Neural crest cell (in vitro differentiated cells): ENCODE data around the gene HDAC8. TPM values are rescaled to one million over a fixed set of nuclear protein-coding genes. Genes with fewer than 3 reads are reported as not detected.
A peak's percentile ranks its signal among the peaks of the same experiment; 100 is the strongest.
"Not testable (repeated sequence)": the region's sequence is repeated elsewhere in the genome, so short reads cannot be mapped to it uniquely, and the experiment has no call there.

Source experiments
- DNase-seq: peaks from one replicate; pipeline ENCODE4 v3.0.0; 2021; ENCODE audit warnings: low read depth, mixed read lengths, low spot score
- H3K27ac Mint-ChIP-seq: one replicate; pipeline ENCODE4 v1.8.0; 2021; ENCODE audit warnings: mild to moderate bottlenecking, mixed read lengths; ENCODE audit not compliant: unreplicated experiment
- H3K27me3 Mint-ChIP-seq: 2 replicates; pipeline ENCODE4 v1.8.0; 2021; ENCODE audit warnings: low read depth, mild to moderate bottlenecking, mixed read lengths
- H3K36me3 Mint-ChIP-seq: 2 replicates; pipeline ENCODE4 v1.8.0; 2021; ENCODE audit warnings: low read depth, mild to moderate bottlenecking, mixed read lengths
- H3K4me1 Mint-ChIP-seq: 2 replicates; pipeline ENCODE4 v1.8.0; 2021; ENCODE audit warnings: mixed read lengths
- H3K4me3 Mint-ChIP-seq: one replicate; pipeline ENCODE4 v1.8.0; 2021; ENCODE audit warnings: mild to moderate bottlenecking, mixed read lengths
- H3K9me3 Mint-ChIP-seq: 2 replicates; pipeline ENCODE4 v1.8.0; 2021; ENCODE audit warnings: mixed read lengths
- total RNA-seq: library from RNA; stranded (reverse); gene quantifications from 2 replicates; pipeline ENCODE4 v1.2.1, GENCODE V29; 2021
- TF ChIP-seq, protein P1 (sequence below): fragments of 200-600 bp; sonication (generic); conservative IDR thresholded peaks from 2 replicates; pipeline ENCODE4 v1.5.0; 2021; ENCODE audit warnings: antibody characterized with exemption, mild to moderate bottlenecking

HDAC8 gene
- total RNA-seq, 1 donor from 2014 or later: 31.0 TPM

DNA sequence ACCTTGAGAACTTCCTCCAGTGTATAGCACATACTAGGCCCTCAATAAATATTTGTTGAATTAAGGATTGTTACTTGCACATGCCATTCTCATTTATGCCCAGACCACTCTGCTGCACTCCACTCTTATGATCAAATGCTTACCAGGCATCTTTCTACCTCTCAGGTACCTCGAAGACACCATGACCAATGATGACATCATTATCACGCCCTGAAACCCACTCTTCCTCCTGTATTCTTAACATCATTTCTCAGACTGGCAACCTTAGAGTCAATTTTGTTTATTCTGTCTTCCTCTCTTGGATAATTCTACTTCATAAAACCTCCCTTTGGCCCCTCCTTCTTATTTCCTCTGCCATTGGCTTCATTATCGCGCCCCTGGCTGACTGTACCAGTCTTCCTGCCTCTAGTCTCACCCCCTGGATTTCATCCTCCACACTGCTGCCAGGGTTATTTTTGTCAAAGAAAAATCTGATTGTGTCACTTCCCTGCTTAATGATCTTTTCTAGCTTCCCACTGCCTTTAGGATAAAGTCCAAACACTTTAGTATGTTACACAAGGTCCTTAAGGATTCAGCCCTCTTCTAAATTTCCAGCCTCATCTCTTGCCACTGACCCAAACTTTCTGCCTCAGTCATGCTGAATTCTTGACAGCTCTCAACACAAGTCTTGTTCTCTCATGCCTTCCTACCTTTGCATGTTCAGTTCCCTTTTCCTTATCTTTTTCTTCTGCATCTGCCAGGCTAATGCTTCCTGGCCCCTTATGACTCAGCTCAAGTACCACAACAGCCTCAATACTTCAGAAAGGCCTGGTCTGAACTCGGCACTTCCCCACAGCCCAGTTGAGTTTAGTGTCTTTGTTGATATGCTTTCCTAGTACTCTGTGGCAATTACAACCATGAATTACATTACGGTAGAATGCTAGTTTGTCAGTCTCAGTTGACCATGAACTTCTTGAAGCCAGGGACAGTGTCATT lies 45.8 kb downstream of the HDAC8 start:
- DNase-seq: no peak
- Mint-ChIP-seq H3K4me1 (no peaks in the 10 kb centered on the region), H3K36me3 (peaks cover 26% of the 10 kb centered on the region), H3K27me3 (no peaks in the 10 kb centered on the region), H3K4me3 (no peak overlapping the region), H3K27ac (no peak overlapping the region), H3K9me3 (peaks cover 30% of the 10 kb centered on the region)
- TF ChIP-seq, protein P1, sequence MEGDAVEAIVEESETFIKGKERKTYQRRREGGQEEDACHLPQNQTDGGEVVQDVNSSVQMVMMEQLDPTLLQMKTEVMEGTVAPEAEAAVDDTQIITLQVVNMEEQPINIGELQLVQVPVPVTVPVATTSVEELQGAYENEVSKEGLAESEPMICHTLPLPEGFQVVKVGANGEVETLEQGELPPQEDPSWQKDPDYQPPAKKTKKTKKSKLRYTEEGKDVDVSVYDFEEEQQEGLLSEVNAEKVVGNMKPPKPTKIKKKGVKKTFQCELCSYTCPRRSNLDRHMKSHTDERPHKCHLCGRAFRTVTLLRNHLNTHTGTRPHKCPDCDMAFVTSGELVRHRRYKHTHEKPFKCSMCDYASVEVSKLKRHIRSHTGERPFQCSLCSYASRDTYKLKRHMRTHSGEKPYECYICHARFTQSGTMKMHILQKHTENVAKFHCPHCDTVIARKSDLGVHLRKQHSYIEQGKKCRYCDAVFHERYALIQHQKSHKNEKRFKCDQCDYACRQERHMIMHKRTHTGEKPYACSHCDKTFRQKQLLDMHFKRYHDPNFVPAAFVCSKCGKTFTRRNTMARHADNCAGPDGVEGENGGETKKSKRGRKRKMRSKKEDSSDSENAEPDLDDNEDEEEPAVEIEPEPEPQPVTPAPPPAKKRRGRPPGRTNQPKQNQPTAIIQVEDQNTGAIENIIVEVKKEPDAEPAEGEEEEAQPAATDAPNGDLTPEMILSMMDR: no peak

DNA sequence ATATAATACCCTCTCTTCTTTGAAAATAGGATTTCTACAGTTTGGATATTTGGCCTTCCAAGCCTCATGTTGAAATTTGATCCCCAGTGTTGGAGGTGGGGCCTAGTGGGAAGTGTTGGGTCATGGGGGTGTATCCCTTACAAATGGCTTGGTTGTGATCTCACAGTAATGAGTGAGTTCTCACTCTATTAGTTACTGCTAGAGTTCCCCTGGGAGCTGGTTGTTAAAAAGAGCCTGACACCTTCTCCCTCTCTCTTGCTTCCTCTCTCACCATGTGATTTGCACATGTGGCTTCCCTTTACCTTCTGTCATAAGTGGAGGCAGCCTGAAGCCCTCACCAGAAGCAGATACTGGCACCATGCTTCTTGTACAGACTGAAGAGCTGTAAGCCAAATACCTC lies 73.9 kb downstream of the HDAC8 start:
- Mint-ChIP-seq H3K9me3 (peaks cover 23% of the 10 kb centered on the region), H3K4me1 (no peaks in the 10 kb centered on the region), H3K4me3 (no peak overlapping the region), H3K36me3 (peaks cover 27% of the 10 kb centered on the region), H3K27me3 (no peaks in the 10 kb centered on the region), H3K27ac (no peak overlapping the region)
- TF ChIP-seq, protein P1: no peak
- no peak for DNase-seq

DNA sequence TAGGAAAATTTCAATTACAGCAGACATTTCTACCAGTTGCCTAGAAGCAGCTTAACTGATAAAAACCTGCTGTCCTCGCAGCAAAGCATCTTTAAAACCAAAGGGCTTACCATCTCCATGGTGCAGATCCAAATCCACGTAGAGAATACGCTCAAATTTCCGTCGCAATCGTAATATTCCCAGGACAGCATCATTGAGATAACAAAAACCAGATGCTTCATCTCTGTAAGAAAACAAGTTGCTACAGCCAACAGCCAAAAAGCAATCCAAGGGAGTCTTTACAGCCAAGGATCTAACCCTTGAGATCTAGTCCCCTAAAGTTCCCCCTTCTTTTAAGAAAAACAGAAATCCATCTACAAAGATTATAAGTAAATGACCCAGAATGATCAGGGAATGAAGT lies 77.6 kb downstream of the HDAC8 start:
- no peaks in the 10 kb centered on the region for H3K4me1 Mint-ChIP-seq

DNA sequence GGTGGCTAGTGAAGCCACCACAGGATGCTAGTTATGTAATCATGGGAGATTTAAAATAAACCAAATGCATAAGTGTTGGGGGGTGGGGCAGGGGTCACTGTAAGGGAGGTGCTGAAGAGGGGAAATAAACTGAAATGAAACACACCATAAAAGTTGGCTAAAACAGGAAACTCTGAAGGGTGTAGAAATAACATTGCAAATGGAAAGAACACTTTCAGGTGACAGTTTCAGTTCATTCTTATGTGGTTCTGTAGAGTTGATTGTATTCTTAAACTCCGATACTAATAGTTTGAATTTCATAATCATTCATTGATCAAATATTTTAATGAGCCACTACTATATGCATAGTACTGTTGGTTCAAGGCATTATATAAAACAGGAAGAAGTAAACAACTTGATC lies 80.1 kb downstream of the HDAC8 start:
- no peak overlapping the region for H3K4me3 Mint-ChIP-seq
- no peak overlapping the region for H3K27ac Mint-ChIP-seq
- H3K27me3 Mint-ChIP-seq: no peaks in the 10 kb centered on the region
- no peak for DNase-seq
- H3K36me3 Mint-ChIP-seq: peaks cover 27% of the 10 kb centered on the region
- H3K4me1 Mint-ChIP-seq: no peaks in the 10 kb centered on the region
- TF ChIP-seq, protein P1: no peak
- H3K9me3 Mint-ChIP-seq: peaks cover 12% of the 10 kb centered on the region

More for the DNA sequence above, 77.6 kb downstream of the HDAC8 start:
- H3K4me3 Mint-ChIP-seq: no peak overlapping the region
- peaks cover 20% of the 10 kb centered on the region for H3K36me3 Mint-ChIP-seq
- no peaks in the 10 kb centered on the region for H3K27me3 Mint-ChIP-seq
- TF ChIP-seq, protein P1: no peak
- H3K27ac Mint-ChIP-seq: peak overlapping the region; percentile 37
- H3K9me3 Mint-ChIP-seq: peaks cover 19% of the 10 kb centered on the region
- DNase-seq: no peak

DNA sequence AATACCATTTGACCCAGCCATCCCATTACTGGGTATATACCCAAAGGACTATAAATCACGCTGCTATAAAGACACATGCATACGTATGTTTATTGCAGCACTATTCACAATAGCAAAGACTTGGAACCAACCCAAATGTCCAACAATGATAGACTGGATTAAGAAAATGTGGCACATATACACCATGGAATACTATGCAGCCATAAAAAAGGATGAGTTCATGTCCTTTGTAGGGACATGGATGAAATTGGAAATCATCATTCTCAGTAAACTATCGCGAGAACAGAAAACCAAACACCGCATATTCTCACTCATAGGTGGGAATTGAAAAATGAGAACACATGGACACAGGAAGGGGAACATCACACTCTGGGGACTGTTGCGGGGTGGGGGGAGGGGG lies 82.4 kb downstream of the HDAC8 start:
- not testable (repeated sequence) for H3K4me3 Mint-ChIP-seq, DNase-seq, H3K27me3 Mint-ChIP-seq, H3K4me1 Mint-ChIP-seq, H3K27ac Mint-ChIP-seq
- Mint-ChIP-seq H3K36me3 (peaks cover 31% of the 10 kb centered on the region), H3K9me3 (peaks cover 12% of the 10 kb centered on the region)

DNA sequence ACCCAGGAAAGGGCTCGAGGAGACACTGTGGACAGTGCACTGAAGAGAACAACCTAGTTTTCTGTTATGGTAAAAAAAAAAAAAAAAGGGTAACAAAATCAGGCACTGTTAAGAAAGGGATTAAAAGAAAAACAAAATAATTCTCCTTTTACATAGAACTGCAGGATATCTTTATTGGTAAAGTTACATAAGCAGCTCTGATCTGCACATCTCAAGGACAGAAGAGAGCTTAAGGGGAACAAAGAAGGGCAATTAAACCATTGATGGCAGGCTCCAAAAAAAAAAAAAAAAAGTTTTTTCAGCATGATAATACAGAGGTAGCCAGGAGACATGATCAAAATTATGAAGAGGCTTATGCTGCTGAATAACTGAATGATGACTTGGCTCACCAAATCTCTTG lies 85.0 kb downstream of the HDAC8 start:
- TF ChIP-seq, protein P1: no peak
- H3K36me3 Mint-ChIP-seq: peaks cover 25% of the 10 kb centered on the region
- H3K4me3 Mint-ChIP-seq: no peak overlapping the region
- no peaks in the 10 kb centered on the region for H3K27me3 Mint-ChIP-seq
- peaks cover 9% of the 10 kb centered on the region for H3K9me3 Mint-ChIP-seq
- DNase-seq: no peak
- H3K27ac Mint-ChIP-seq: peak overlapping the region; percentile 47
- no peaks in the 10 kb centered on the region for H3K4me1 Mint-ChIP-seq
